ENCODE results near the gene EDIL3. TPM values are rescaled to one million over a fixed set of nuclear protein-coding genes. Genes with fewer than 3 reads are reported as not detected.

EDIL3 gene
- total and polyA plus RNA-seq, 10 of the 15 experiments (the other 5 are each of a cell fraction or from before 2014, with no cell fraction given): 0.01 to 0.62 (median 0.20) TPM

DNA sequence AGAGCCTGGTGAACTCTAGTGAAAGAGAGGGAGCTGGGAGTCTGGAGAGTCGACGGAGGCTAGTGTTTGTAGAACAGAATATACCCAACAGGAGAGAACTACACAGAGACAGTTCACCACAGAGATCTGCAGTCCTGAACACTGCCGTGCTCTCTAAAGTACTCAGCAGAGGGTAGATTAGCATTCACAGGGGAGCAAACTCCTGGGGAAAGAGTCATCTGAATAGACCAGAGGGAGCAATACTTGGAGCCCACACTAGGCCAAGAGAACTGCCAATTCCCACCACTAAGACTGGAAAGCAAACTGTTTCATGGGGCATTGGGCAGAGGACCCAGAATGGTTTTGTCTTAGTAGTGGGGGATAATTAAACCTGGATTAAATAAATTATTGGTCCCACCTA is 235.6 kb downstream of the EDIL3 start (continued):
- TF ChIP-seq, protein P1, sequence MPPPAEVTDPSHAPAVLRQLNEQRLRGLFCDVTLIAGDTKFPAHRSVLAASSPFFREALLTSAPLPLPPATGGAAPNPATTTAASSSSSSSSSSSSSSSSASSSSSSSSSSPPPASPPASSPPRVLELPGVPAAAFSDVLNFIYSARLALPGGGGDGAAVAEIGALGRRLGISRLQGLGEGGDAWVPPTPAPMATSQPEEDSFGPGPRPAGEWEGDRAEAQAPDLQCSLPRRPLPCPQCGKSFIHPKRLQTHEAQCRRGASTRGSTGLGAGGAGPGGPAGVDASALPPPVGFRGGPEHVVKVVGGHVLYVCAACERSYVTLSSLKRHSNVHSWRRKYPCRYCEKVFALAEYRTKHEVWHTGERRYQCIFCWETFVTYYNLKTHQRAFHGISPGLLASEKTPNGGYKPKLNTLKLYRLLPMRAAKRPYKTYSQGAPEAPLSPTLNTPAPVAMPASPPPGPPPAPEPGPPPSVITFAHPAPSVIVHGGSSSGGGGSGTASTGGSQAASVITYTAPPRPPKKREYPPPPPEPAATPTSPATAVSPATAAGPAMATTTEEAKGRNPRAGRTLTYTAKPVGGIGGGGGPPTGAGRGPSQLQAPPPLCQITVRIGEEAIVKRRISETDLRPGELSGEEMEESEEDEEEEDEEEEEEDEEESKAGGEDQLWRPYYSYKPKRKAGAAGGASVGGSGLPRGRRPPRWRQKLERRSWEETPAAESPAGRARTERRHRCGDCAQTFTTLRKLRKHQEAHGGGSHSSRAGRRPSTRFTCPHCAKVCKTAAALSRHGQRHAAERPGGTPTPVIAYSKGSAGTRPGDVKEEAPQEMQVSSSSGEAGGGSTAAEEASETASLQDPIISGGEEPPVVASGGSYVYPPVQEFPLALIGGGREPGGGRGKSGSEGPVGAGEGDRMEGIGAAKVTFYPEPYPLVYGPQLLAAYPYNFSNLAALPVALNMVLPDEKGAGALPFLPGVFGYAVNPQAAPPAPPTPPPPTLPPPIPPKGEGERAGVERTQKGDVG (CRISPR knock-in tag; IDR thresholded peaks at IDR 0.05): no peak
- TF ChIP-seq NR2C1 (IDR thresholded peaks at IDR 0.05): no peak
- TF ChIP-seq GABPA (IDR thresholded peaks at IDR 0.05; ENCODE audit: low read depth): no peak
- no peak for TF ChIP-seq HCFC1 (IDR thresholded peaks at IDR 0.05; ENCODE audit: low read length)

DNA sequence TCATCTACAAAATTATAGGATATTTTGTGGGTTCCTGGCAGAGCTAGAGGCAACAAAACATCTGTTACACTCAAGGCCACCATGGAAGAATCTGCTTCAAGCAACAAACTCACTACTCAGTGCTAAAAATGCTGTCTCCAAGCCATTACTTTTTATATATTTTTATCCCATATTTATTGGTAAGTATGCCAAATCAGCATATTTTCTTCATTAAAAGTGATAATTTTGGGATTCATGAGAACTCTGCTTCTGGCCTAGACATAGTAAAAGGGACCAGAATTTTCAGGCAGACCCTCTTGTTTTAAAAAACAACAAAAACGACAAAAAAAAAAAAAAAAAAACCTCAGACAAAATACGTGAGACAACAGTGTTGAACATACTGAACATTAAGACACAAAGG is 236.0 kb downstream of the EDIL3 start:
- in situ Hi-C loops (cut with MboI): no loop called here

More for the DNA sequence above, 236.0 kb downstream of the EDIL3 start:
- H3K4me1 ChIP-seq (ENCODE audit: control insufficient read depth, insufficient read depth, low read length): no peaks in the 10 kb centered on the region
- no peaks in the 10 kb centered on the region for H3K27me3 ChIP-seq (replicated peaks in 1 of 2; ENCODE audit: control insufficient read depth in 2 of 2, insufficient read depth in 2 of 2, low read length in 1 of 2)
- ATAC-seq (no peak), DNase-seq (ENCODE audit: low read depth, low spot score) (no peak), FAIRE-seq (no peak)
- 21% methylated on average over 2 of the region's 2 CpGs for WGBS (ENCODE audit: insufficient coverage, insufficient replicate concordance, low lambda C conversion rate, missing lambda C conversion rate)
- no peak overlapping the region for H3K4me2 ChIP-seq (ENCODE audit: control insufficient read depth, insufficient read depth)
- no peak overlapping the region for H3K4me3 ChIP-seq
- no peaks in the 10 kb centered on the region for H3K9me3 ChIP-seq (replicated peaks; ENCODE audit: control insufficient read depth, insufficient read depth, low read length)
- RAD21 ChIA-PET (ENCODE audit: unreplicated experiment): no interaction called here
- POLR2A ChIA-PET: no interaction called here
- CTCF ChIA-PET: interaction anchor here (1.2 kb wide), 1 partner anchor 41 kb away, joined by 5 read pairs; no protein-coding TSS in a partner anchor
- TF ChIP-seq, protein P2, sequence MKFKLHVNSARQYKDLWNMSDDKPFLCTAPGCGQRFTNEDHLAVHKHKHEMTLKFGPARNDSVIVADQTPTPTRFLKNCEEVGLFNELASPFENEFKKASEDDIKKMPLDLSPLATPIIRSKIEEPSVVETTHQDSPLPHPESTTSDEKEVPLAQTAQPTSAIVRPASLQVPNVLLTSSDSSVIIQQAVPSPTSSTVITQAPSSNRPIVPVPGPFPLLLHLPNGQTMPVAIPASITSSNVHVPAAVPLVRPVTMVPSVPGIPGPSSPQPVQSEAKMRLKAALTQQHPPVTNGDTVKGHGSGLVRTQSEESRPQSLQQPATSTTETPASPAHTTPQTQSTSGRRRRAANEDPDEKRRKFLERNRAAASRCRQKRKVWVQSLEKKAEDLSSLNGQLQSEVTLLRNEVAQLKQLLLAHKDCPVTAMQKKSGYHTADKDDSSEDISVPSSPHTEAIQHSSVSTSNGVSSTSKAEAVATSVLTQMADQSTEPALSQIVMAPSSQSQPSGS (IDR thresholded peaks at IDR 0.05; ENCODE audit: low read length): no peak
- TF ChIP-seq CREB1 (IDR thresholded peaks at IDR 0.05; ENCODE audit: low read depth): no peak
- no peak for TF ChIP-seq NFYA (IDR thresholded peaks at IDR 0.05; ENCODE audit: borderline replicate concordance, low read depth, low read length)
- TF ChIP-seq, protein P3, sequence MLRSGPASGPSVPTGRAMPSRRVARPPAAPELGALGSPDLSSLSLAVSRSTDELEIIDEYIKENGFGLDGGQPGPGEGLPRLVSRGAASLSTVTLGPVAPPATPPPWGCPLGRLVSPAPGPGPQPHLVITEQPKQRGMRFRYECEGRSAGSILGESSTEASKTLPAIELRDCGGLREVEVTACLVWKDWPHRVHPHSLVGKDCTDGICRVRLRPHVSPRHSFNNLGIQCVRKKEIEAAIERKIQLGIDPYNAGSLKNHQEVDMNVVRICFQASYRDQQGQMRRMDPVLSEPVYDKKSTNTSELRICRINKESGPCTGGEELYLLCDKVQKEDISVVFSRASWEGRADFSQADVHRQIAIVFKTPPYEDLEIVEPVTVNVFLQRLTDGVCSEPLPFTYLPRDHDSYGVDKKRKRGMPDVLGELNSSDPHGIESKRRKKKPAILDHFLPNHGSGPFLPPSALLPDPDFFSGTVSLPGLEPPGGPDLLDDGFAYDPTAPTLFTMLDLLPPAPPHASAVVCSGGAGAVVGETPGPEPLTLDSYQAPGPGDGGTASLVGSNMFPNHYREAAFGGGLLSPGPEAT (IDR thresholded peaks at IDR 0.05; ENCODE audit: low read depth): no peak
- TF ChIP-seq SMAD1 (IDR thresholded peaks at IDR 0.05; ENCODE audit: low read depth, partially characterized antibody): no peak
- no peak for TF ChIP-seq ZNF207 (IDR thresholded peaks at IDR 0.05; ENCODE audit: borderline replicate concordance)
- TF ChIP-seq JUND (IDR thresholded peaks at IDR 0.05; ENCODE audit: low read depth, low read length): no peak
- no peak for TF ChIP-seq NR2C2 (IDR thresholded peaks at IDR 0.05; ENCODE audit: borderline replicate concordance, control insufficient read depth, insufficient read length, low read depth)
- no peak for TF ChIP-seq CREM (IDR thresholded peaks at IDR 0.05; ENCODE audit: low read depth)
- no peak for TF ChIP-seq MYC (IDR thresholded peaks at IDR 0.05; ENCODE audit: insufficient read depth, insufficient read length, insufficient replicate concordance, low read length, severe bottlenecking)
- H3K27ac ChIP-seq (ENCODE audit: control insufficient read depth, insufficient read depth): no peak overlapping the region
- no peak overlapping the region for H3K9ac ChIP-seq (ENCODE audit: control insufficient read depth, insufficient read depth, low read length)
- no peaks in the 10 kb centered on the region for H3K36me3 ChIP-seq (ENCODE audit: control insufficient read depth in 2 of 2, insufficient read depth in 2 of 2, low read length in 1 of 2)
- H3K79me2 ChIP-seq (ENCODE audit: control insufficient read depth, insufficient read depth, low read length): no peaks in the 10 kb centered on the region
- intact Hi-C loops (cut with micrococcal nuclease; ENCODE audit: unreplicated experiment): no loop called here
- no peaks in the 10 kb centered on the region for H4K20me1 ChIP-seq (ENCODE audit: control insufficient read depth, insufficient read depth)
- SMC1A ChIA-PET (ENCODE audit: uncharacterized antibody, unreplicated experiment): interaction anchor here (0.6 kb wide), 1 partner anchor 816 kb away, joined by 3 read pairs; no protein-coding TSS in a partner anchor
- no TSS peak for BruUV-seq (replicated peaks)
- no peak overlapping the region for H2AFZ ChIP-seq (ENCODE audit: control insufficient read depth, low read depth, low read length)
